SK-N-SH (cell line): ENCODE data around the gene RNF150. TPM values are rescaled to one million over a fixed set of nuclear protein-coding genes. Genes with fewer than 3 reads are reported as not detected.

ENCODE experiments used
- CTCF ChIA-PET: fragments of 300-600, 350-600 bp; formaldehyde crosslinking; extraction: SDS; loops from one replicate; lab custom pipeline; 2021; lab: Yijun Ruan, JAX
- POLR2A ChIA-PET: fragments of 350-600 bp; sonication (Branson Sonifier 250); formaldehyde crosslinking; extraction: SDS; loops from one replicate; lab custom pipeline; 2020; ENCODE audit warnings: antibody characterized with exemption, inconsistent platforms; lab: Yijun Ruan, JAX
- DNase-seq: peaks from one replicate; pipeline ENCODE4 v3.0.0; 2012
- H2AFZ ChIP-seq: fragments of 200-600 bp; sonication (generic); 2 replicates; pipeline ENCODE4 v1.8.1; 2016; ENCODE audit warnings: antibody characterized with exemption, mild to moderate bottlenecking, low read depth
- H3F3A ChIP-seq: fragments of 200-600 bp; sonication (generic); replicated peaks from 2 replicates; pipeline ENCODE3; 2016; ENCODE audit warnings: antibody characterized with exemption, mild to moderate bottlenecking; ENCODE audit not compliant: insufficient read depth
- H3K27ac ChIP-seq, 2 experiments: fragments of 200-500 bp in 1 of 2; fragments of 200-600 bp in 1 of 2; sonication (Bioruptor generic) in 1 of 2; sonication (generic), shearing (Covaris generic) in 1 of 2; 2 replicates each; pipeline versions ENCODE4 v1.5.1 to v1.6.1; 2014 to 2016; ENCODE audit warnings: low read depth in 2 of 2, inconsistent platforms in 1 of 2, low read length in 1 of 2, mild to moderate bottlenecking in 1 of 2, mixed read lengths in 1 of 2
- H3K27me3 ChIP-seq: fragments of 200-600 bp; sonication (generic), shearing (Covaris generic); 2 replicates; pipeline ENCODE4 v1.6.1; 2016; ENCODE audit warnings: mixed run types; ENCODE audit not compliant: insufficient read depth
- H3K36me3 ChIP-seq, 2 experiments: fragments of 200-500 bp in 1 of 2; fragments of 200-600 bp in 1 of 2; sonication (Bioruptor generic) in 1 of 2; sonication (generic) in 1 of 2; replicated peaks in 1 of 2; 2 replicates each; pipeline versions ENCODE3 to v1.5.1; 2014 to 2016; ENCODE audit warnings: low read length in 1 of 2, mild to moderate bottlenecking in 1 of 2; ENCODE audit not compliant: insufficient read depth in 2 of 2, control insufficient read depth in 1 of 2
- H3K4me1 ChIP-seq, 2 experiments: fragments of 200-500 bp in 1 of 2; fragments of 200-600 bp in 1 of 2; sonication (Bioruptor generic) in 1 of 2; sonication (generic), shearing (Covaris generic) in 1 of 2; 2 replicates each; pipeline versions ENCODE4 v1.5.1 to v1.6.1; 2014 to 2016; ENCODE audit warnings: low read depth in 1 of 2, low read length in 1 of 2, mixed run types in 1 of 2; ENCODE audit not compliant: insufficient read depth in 2 of 2, control insufficient read depth in 1 of 2
- H3K4me2 ChIP-seq: fragments of 200-600 bp; sonication (generic), shearing (Covaris generic); 2 replicates; pipeline ENCODE4 v1.6.1; 2017; ENCODE audit warnings: mixed run types
- H3K4me3 ChIP-seq, 2 experiments: fragments of 200-500 bp in 1 of 2; fragments of 200-600 bp in 1 of 2; sonication (Bioruptor generic) in 1 of 2; sonication (generic), shearing (Covaris generic) in 1 of 2; 2 replicates each; pipeline versions ENCODE4 v1.5.1 to v1.8.1; 2014 to 2016; ENCODE audit warnings: low read depth in 2 of 2, inconsistent platforms in 1 of 2, low read length in 1 of 2, mild to moderate bottlenecking in 1 of 2, mixed read lengths in 1 of 2, moderate library complexity in 1 of 2
- H3K79me2 ChIP-seq: fragments of 200-600 bp; sonication (generic); 2 replicates; pipeline ENCODE4 v1.8.1; 2017; ENCODE audit warnings: mild to moderate bottlenecking; ENCODE audit not compliant: insufficient read depth
- H3K9ac ChIP-seq: fragments of 200-600 bp; sonication (generic); 2 replicates; pipeline ENCODE4 v1.6.1; 2017; ENCODE audit warnings: mixed run types
- H3K9me2 ChIP-seq: fragments of 200-600 bp; sonication (generic); 2 replicates; pipeline ENCODE4 v1.6.1; 2017; ENCODE audit warnings: mixed run types
- H3K9me3 ChIP-seq: fragments of 200-600 bp; sonication (generic); 2 replicates; pipeline ENCODE4 v1.6.1; 2017; ENCODE audit warnings: mixed run types, mild to moderate bottlenecking, moderate library complexity
- H4K20me1 ChIP-seq: fragments of 200-600 bp; sonication (generic); 2 replicates; pipeline ENCODE4 v1.6.1; 2017; ENCODE audit warnings: mild to moderate bottlenecking, mixed run types; ENCODE audit not compliant: insufficient read depth
- CHD2 ChIP-seq: fragments of 150-350 bp; IDR thresholded peaks from 2 replicates; pipeline ENCODE4 v1.6.1; 2018; ENCODE audit warnings: low read length; ENCODE audit not compliant: partially characterized antibody
- CTCF ChIP-seq: fragments of 200-600 bp; sonication (generic); IDR thresholded peaks from 2 replicates; pipeline ENCODE4 v1.6.1; 2017; ENCODE audit warnings: antibody characterized with exemption, mild to moderate bottlenecking, moderate library complexity
- ELF1 ChIP-seq: IDR thresholded peaks from 2 replicates; pipeline ENCODE4 v1.4.0; 2012
- EP300 ChIP-seq, 2 experiments: IDR thresholded peaks; 2 replicates each; pipeline versions ENCODE4 v1.4.0 to v1.6.1; 2012; ENCODE audit warnings: borderline replicate concordance in 1 of 2, low read depth in 1 of 2, low read length in 1 of 2
- EZH2phosphoT487 ChIP-seq: fragments of 200-600 bp; sonication (generic); IDR thresholded peaks from 2 replicates; pipeline ENCODE4 v1.6.1; 2017; ENCODE audit warnings: low read depth, mixed run types, mild to moderate bottlenecking, antibody characterized with exemption, moderate library complexity, borderline replicate concordance
- FOSL2 ChIP-seq: IDR thresholded peaks from 2 replicates; pipeline ENCODE4 v1.4.0; 2012; ENCODE audit warnings: low read depth, mild to moderate bottlenecking, moderate library complexity, borderline replicate concordance
- GABPA ChIP-seq: IDR thresholded peaks from 2 replicates; pipeline ENCODE4 v1.4.0; 2012; ENCODE audit warnings: low read depth, mild to moderate bottlenecking
- GATA2 ChIP-seq: sonication (generic); formaldehyde crosslinking; IDR thresholded peaks from 2 replicates; pipeline ENCODE4 v1.5.0; 2020; ENCODE audit warnings: mild to moderate bottlenecking, missing genetic modification reagents
- IRF3 ChIP-seq: fragments of 150-350 bp; IDR thresholded peaks from 2 replicates; pipeline ENCODE4 v1.6.1; 2016; ENCODE audit warnings: mild to moderate bottlenecking, low read depth, low read length
- JUND ChIP-seq: IDR thresholded peaks from 2 replicates; pipeline ENCODE4 v1.4.0; 2012
- MAX ChIP-seq: IDR thresholded peaks from 2 replicates; pipeline ENCODE4 v1.4.0; 2012; ENCODE audit warnings: low read depth
- MEF2A ChIP-seq: IDR thresholded peaks from 2 replicates; pipeline ENCODE4 v1.4.0; 2012; ENCODE audit warnings: low read depth, borderline replicate concordance
- MXI1 ChIP-seq: IDR thresholded peaks from 2 replicates; pipeline ENCODE4 v1.6.1; 2012; ENCODE audit warnings: mild to moderate bottlenecking, low read depth, low read length, improper control_type of control experiment
- NFIC ChIP-seq: IDR thresholded peaks from 2 replicates; pipeline ENCODE4 v1.4.0; 2012; ENCODE audit warnings: borderline replicate concordance
- NRF1 ChIP-seq: IDR thresholded peaks from 2 replicates; pipeline ENCODE4 v1.6.1; 2012; ENCODE audit warnings: low read depth, mild to moderate bottlenecking, low read length
- POLR2AphosphoS5 ChIP-seq: IDR thresholded peaks from 2 replicates; pipeline ENCODE4 v1.6.1; 2012; ENCODE audit warnings: low read depth, low read length
- RCOR1 ChIP-seq: fragments of 150-350 bp; IDR thresholded peaks from 2 replicates; pipeline ENCODE4 v1.6.1; 2017; ENCODE audit warnings: antibody characterized with exemption, low read length
- RXRA ChIP-seq: IDR thresholded peaks from 2 replicates; pipeline ENCODE4 v1.4.0; 2012; ENCODE audit warnings: low read depth, mild to moderate bottlenecking, borderline replicate concordance
- SMC3 ChIP-seq: IDR thresholded peaks from 2 replicates; pipeline ENCODE4 v1.6.1; 2012; ENCODE audit warnings: low read depth, low read length, improper control_type of control experiment
- TAF1 ChIP-seq: IDR thresholded peaks from 2 replicates; pipeline ENCODE4 v1.6.1; 2012; ENCODE audit warnings: low read depth, mild to moderate bottlenecking, low read length, moderate library complexity, borderline replicate concordance
- TCF12 ChIP-seq: IDR thresholded peaks from 2 replicates; pipeline ENCODE4 v1.4.0; 2012
- TEAD4 ChIP-seq: IDR thresholded peaks from 2 replicates; pipeline ENCODE4 v1.4.0; 2012; ENCODE audit warnings: mild to moderate bottlenecking, borderline replicate concordance; ENCODE audit not compliant: insufficient read depth
- USF2 ChIP-seq: fragments of 150-350 bp; IDR thresholded peaks from 2 replicates; pipeline ENCODE4 v1.6.1; 2017; ENCODE audit warnings: antibody characterized with exemption, low read length, low read depth, borderline replicate concordance
- YY1 ChIP-seq: IDR thresholded peaks from 2 replicates; pipeline ENCODE4 v1.4.0; 2012; ENCODE audit warnings: low read depth, mild to moderate bottlenecking
- ZBTB33 ChIP-seq: IDR thresholded peaks from 2 replicates; pipeline ENCODE4 v1.4.0; 2012; ENCODE audit warnings: low read depth, borderline replicate concordance
- whole genome bisulfite sequencing: methylation state at CpG from one replicate; pipeline ENCODE4 v1.1.6; 2017; ENCODE audit warnings: low lambda C conversion rate; 5-methylcytosine and 5-hydroxymethylcytosine counted together
- polyA plus RNA-seq, 3 experiments: library from polyadenylated mRNA; depleted of rRNA; stranded (reverse); fragments of >200 nt; gene quantifications; 2 replicates each; pipeline ENCODE4 v1.2.3, GENCODE V29; 2012

The RNF150 gene
- polyA plus RNA-seq, 1 of the 3 experiments (the other 2 are of a cell fraction), result 5.8 TPM

- peaks cover 3 to 12% of the 10 kb centered on the region in 2 experiments for H3K36me3 ChIP-seq
- H3K9me2 ChIP-seq, result no peaks in the 10 kb centered on the region
- no peak overlapping the region for H3K27ac ChIP-seq
- ChIA-PET POLR2A (no interaction called here), CTCF (interaction anchor here (1.1 kb wide), 1 partner anchor 10 kb away, joined by 5 read pairs; no protein-coding TSS in a partner anchor)
- H3K9ac ChIP-seq, result no peak overlapping the region
- H3K4me1 ChIP-seq, result peaks cover 0 to under 1% of the 10 kb centered on the region in 2 experiments; a peak in 3 of 4 replicates
- no peak overlapping the region for H3K4me3 ChIP-seq
- H3F3A ChIP-seq, result peaks cover 21% of the 10 kb centered on the region
- 97% methylated on average over 2 of the region's 2 CpGs for WGBS
- no peak overlapping the region for H3K4me2 ChIP-seq
- TF ChIP-seq ELF1 (no peak), RXRA (no peak), YY1 (no peak), NRF1 (no peak), TCF12 (no peak), CTCF (no peak), ZBTB33 (no peak), MEF2A (no peak), EP300 (IDR thresholded peaks at IDR 0.05; ENCODE audit: borderline replicate concordance in 1 of 2, low read depth in 1 of 2, low read length in 1 of 2) (no peak), NFIC (no peak), EZH2phosphoT487 (no peak), POLR2AphosphoS5 (no peak), MXI1 (no peak), FOSL2 (no peak), RCOR1 (no peak), GABPA (no peak)
- TF ChIP-seq, all 33 proteins: peak for 0
- Histone ChIP-seq H3K9me3 (no peaks in the 10 kb centered on the region), H3K27me3 (no peaks in the 10 kb centered on the region), H3K79me2 (peaks cover 76% of the 10 kb centered on the region), H4K20me1 (no peaks in the 10 kb centered on the region), H2AFZ (no peak overlapping the region)
- no peak for DNase-seq
Measured at GRCh38 chr4:141057582-141057981, 75.7 kb downstream of the RNF150 start.

- Histone ChIP-seq H3K9me2 (no peaks in the 10 kb centered on the region), H3K27ac (no peak overlapping the region), H3K9ac (no peak overlapping the region), H3K4me1 (no peaks in the 10 kb centered on the region; a peak in 3 of 4 replicates), H3K4me2 (no peak overlapping the region), H2AFZ (no peak overlapping the region), H3F3A (peaks cover 13% of the 10 kb centered on the region), H3K36me3 (peaks cover 3 to 15% of the 10 kb centered on the region in 2 experiments), H3K27me3 (no peaks in the 10 kb centered on the region), H3K79me2 (peaks cover 82% of the 10 kb centered on the region), H3K4me3 (no peak overlapping the region), H4K20me1 (no peaks in the 10 kb centered on the region), H3K9me3 (no peaks in the 10 kb centered on the region)
- no peak for DNase-seq
- 89% methylated on average over 3 of the region's 3 CpGs for WGBS
- POLR2A ChIA-PET, result no interaction called here
- CTCF ChIA-PET, result interaction anchor here (0.8 kb wide), 1 partner anchor 9 kb away, joined by 3 read pairs; no protein-coding TSS in a partner anchor
- TF ChIP-seq MAX (no peak), IRF3 (no peak), USF2 (no peak), TAF1 (no peak), NFIC (no peak), TEAD4 (no peak), MEF2A (no peak), GATA2 (CRISPR knock-in tag) (no peak), SMC3 (no peak), CHD2 (no peak), MXI1 (no peak), POLR2AphosphoS5 (no peak), JUND (no peak)
Measured at GRCh38 chr4:141056473-141056872, 76.8 kb downstream of the RNF150 start.
